Parathyroid adenoma (tissue), 2 donors: ENCODE results near the gene RNU11.

Experiments used
- H2AFZ ChIP-seq: fragments of 300-600 bp; sonication (generic); one replicate; pipeline ENCODE4 v1.7.0; 2017; ENCODE audit warnings: antibody characterized with exemption, mild to moderate bottlenecking
- H3K27ac ChIP-seq: fragments of 300-600 bp; sonication (generic); one replicate; pipeline ENCODE4 v1.7.0; 2017
- H3K27me3 ChIP-seq: fragments of 300-600 bp; sonication (generic); one replicate; pipeline ENCODE4 v1.7.0; 2017; ENCODE audit warnings: low read length; ENCODE audit not compliant: control insufficient read depth, insufficient read depth
- H3K36me3 ChIP-seq: fragments of 300-600 bp; sonication (generic); one replicate; pipeline ENCODE4 v1.7.0; 2017; ENCODE audit warnings: low read length; ENCODE audit not compliant: control insufficient read depth, insufficient read depth
- H3K4me1 ChIP-seq: fragments of 300-600 bp; sonication (generic); one replicate; pipeline ENCODE4 v1.7.0; 2017; ENCODE audit warnings: control low read depth
- H3K4me2 ChIP-seq: fragments of 300-600 bp; sonication (generic); one replicate; pipeline ENCODE4 v1.7.0; 2017; ENCODE audit warnings: low read length
- H3K4me3 ChIP-seq: fragments of 300-600 bp; sonication (generic); one replicate; pipeline ENCODE4 v1.7.0; 2017; ENCODE audit warnings: low read depth, low read length
- H3K79me2 ChIP-seq: fragments of 300-600 bp; sonication (generic); one replicate; pipeline ENCODE4 v1.7.0; 2017; ENCODE audit warnings: control low read depth
- H3K9ac ChIP-seq: fragments of 300-600 bp; sonication (generic); one replicate; pipeline ENCODE4 v1.7.0; 2017; ENCODE audit warnings: mild to moderate bottlenecking
- H3K9me3 ChIP-seq: fragments of 300-600 bp; sonication (generic); one replicate; pipeline ENCODE4 v1.7.0; 2017; ENCODE audit warnings: low read length; ENCODE audit not compliant: control insufficient read depth
- CTCF ChIP-seq: fragments of 300-600 bp; sonication (generic); IDR thresholded peaks from one replicate; pipeline ENCODE4 v1.7.0; 2017; ENCODE audit warnings: antibody characterized with exemption, mild to moderate bottlenecking
- donor health status: primary hyperparathyroidism.

The RNU11 gene

DNA sequence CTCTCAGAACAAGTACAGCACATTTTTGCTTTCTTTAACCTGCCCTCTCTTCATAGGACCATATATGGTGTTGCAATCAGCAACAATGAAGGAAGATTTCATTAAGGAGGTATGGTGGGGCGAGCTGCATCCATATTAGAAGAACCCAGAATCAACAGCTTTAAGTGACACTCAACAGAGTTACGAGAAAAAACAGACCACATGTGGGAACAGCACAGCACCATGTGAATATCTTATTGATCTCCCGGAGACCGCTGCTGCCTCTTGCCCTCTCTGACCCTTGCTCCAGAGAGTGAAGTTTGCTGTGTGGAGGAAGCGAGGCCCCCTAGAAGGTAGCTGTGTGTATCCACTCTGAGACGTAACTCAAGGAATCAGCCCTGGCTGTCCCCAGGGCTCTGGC lies 43.4 kb upstream of the RNU11 start:
- Histone ChIP-seq H3K27me3 (no peaks in the 10 kb centered on the region), H3K9me3 (no peaks in the 10 kb centered on the region), H2AFZ (no peak overlapping the region), H3K27ac (no peak overlapping the region), H3K4me3 (no peak overlapping the region), H3K9ac (no peak overlapping the region), H3K79me2 (no peaks in the 10 kb centered on the region), H3K4me1 (no peaks in the 10 kb centered on the region), H3K36me3 (no peaks in the 10 kb centered on the region), H3K4me2 (no peak overlapping the region)
- no peak for TF ChIP-seq CTCF

GRCh38 chr1:28606771-28607170 lies 41.6 kb upstream of the RNU11 start:
- H3K36me3 ChIP-seq, result no peaks in the 10 kb centered on the region
- no peaks in the 10 kb centered on the region for H3K79me2 ChIP-seq

GRCh38 chr1:28613175-28613574 lies 35.2 kb upstream of the RNU11 start:
- no peaks in the 10 kb centered on the region for H3K9me3 ChIP-seq
- no peaks in the 10 kb centered on the region for H3K4me1 ChIP-seq
- H3K27ac ChIP-seq, result no peak overlapping the region
- no peak overlapping the region for H3K9ac ChIP-seq
- no peaks in the 10 kb centered on the region for H3K79me2 ChIP-seq
- H3K36me3 ChIP-seq, result no peaks in the 10 kb centered on the region
- H2AFZ ChIP-seq, result no peak overlapping the region
- TF ChIP-seq CTCF, result no peak
- no peak overlapping the region for H3K4me3 ChIP-seq
- H3K4me2 ChIP-seq, result peak overlapping the region; percentile 27
- H3K27me3 ChIP-seq, result no peaks in the 10 kb centered on the region

More at GRCh38 chr1:28606771-28607170, 41.6 kb upstream of the RNU11 start:
- no peak overlapping the region for H3K4me2 ChIP-seq
- H3K4me1 ChIP-seq, result no peaks in the 10 kb centered on the region
- no peak overlapping the region for H2AFZ ChIP-seq
- no peaks in the 10 kb centered on the region for H3K9me3 ChIP-seq
- no peak for TF ChIP-seq CTCF
- no peak overlapping the region for H3K27ac ChIP-seq
- H3K4me3 ChIP-seq, result no peak overlapping the region
- H3K9ac ChIP-seq, result no peak overlapping the region
- no peaks in the 10 kb centered on the region for H3K27me3 ChIP-seq

DNA sequence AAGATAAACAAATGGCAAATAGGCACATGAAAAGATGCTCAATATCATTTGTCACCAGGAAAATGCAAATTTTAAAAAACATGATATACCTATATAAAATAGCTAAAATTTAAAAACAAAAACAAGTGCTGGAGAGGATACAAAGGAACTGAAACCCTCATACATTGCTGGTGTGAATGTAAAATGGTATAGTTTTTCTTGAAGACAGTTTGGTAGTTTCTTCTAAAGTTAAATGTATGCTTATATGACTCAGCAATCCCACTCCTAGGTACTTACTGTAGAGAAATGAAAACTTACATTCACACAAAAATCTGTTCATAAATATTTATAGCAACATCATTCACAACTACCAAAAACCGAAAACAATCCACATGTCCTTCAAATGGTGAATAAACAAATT lies 16.7 kb upstream of the RNU11 start:
- Histone ChIP-seq H3K36me3 (no peaks in the 10 kb centered on the region), H3K27me3 (no peaks in the 10 kb centered on the region), H3K79me2 (no peaks in the 10 kb centered on the region), H3K4me2 (no peak overlapping the region), H3K4me1 (no peaks in the 10 kb centered on the region), H3K27ac (no peak overlapping the region), H3K4me3 (no peak overlapping the region), H3K9ac (no peak overlapping the region), H2AFZ (no peak overlapping the region), H3K9me3 (no peaks in the 10 kb centered on the region)
- TF ChIP-seq CTCF, result no peak

GRCh38 chr1:28632560-28632959 lies 15.8 kb upstream of the RNU11 start:
- Histone ChIP-seq H3K36me3 (no peaks in the 10 kb centered on the region), H3K79me2 (no peaks in the 10 kb centered on the region), H3K9ac (no peak overlapping the region), H3K4me3 (no peak overlapping the region), H3K27ac (no peak overlapping the region), H3K4me2 (no peak overlapping the region), H3K27me3 (no peaks in the 10 kb centered on the region), H2AFZ (no peak overlapping the region), H3K4me1 (no peaks in the 10 kb centered on the region), H3K9me3 (no peaks in the 10 kb centered on the region)
- TF ChIP-seq CTCF, result no peak
